Activated CD8-positive, alpha-beta memory T cell treated with anti-CD3 and anti-CD28 coated beads for 1 hour (primary cell): ENCODE results near the gene TBCEL.
"Not testable (repeated sequence)": the region's sequence is repeated elsewhere in the genome, so short reads cannot be mapped to it uniquely, and the experiment has no call there.

Experiments
- DNase-seq, 2 donors: peaks; one replicate each; pipeline ENCODE4 v3.0.0-alpha.2; 2020; ENCODE audit warnings: low read depth in 1 of 2; ENCODE audit errors: extremely low read depth in 1 of 2

Gene TBCEL

DNA sequence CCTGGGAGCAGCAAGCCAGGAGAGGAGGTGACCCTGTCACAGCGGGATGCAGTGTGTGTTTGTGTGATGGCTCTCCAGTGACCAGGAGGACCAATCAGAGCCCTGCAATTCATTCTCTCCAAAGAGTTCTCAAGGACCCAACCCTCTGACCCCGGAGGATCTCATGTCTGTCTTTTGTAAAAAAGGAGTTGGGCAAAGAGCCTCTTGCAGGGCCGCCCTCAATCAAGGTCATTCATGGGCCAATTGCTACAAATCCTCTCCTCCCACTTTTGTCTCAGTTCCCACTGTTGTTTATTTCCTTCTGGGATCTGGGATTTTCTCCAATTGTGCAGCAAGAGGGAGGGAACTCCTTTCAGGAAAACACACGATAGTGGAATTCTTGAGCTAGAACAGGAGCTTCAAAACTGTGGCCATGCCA is 81.2 kb downstream of the TBCEL start:
- no peak for DNase-seq

DNA sequence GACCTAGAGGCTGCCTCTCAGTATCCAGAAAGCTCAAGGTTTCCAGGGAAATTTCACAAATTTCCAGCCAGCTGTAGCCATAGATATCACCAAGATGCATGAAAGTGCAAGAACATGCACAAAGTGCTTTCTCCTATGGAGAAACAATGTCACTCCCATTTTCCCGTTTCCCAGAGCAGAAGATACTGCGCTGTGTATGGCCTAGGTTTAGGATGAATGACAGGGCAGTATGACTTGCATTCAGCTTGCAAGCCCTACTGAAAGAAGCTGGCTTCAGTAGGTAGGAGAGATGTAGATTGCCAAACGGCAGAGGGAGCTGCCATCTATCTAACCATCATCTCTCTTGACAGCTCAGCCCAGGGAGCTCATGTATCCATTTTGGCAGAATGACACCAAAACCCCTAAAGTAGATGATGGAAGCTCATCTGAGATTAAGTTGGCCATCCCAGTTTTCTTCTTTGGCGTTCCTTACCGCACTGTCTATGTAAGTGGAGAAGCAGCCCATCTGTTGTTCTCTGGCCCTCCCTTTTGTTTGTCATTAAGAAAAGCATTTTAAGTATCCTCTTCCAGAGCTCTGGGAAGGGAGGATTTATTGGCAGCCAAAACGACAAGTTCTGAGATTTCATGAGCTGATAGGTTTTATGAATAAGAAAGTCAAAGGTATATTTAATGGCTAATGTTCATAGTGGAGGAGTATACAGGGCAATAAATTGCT is 81.7 kb downstream of the TBCEL start:
- no peak for DNase-seq

DNA sequence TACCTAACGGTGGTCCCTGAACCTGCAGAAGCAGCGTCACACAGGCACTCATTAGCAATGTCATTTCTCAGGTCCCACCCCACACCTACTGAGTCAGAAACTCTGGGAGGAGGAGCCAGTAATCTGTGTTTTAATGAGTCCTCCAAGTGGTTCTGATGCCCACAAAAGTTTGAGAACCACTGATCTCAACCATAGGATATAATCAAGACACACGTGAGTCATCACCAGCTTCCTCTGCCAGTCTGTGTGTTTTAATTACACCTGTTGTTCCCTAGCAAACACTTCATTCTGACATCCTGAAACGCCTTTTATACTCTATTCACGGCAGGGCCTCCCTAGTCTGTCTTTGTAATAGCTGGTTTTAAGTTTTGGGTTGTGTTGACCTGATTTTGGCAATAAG is 82.9 kb downstream of the TBCEL start:
- no peak for DNase-seq

DNA sequence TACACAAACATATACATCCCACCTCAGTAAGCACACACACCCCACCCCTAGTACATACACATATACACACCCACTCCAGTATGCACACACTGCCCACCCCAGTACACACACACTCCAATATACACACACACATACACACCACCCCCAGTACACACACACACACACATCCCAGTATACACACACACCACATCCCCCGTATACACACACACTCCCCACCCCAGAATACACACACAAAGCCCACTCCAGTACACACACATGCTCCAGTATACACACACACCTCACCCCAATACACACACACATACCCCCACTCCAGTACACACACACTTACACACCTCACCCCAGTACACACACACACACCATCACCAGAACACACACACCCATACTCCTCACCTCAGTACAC is 84.5 kb downstream of the TBCEL start:
- DNase-seq = no peak

DNA sequence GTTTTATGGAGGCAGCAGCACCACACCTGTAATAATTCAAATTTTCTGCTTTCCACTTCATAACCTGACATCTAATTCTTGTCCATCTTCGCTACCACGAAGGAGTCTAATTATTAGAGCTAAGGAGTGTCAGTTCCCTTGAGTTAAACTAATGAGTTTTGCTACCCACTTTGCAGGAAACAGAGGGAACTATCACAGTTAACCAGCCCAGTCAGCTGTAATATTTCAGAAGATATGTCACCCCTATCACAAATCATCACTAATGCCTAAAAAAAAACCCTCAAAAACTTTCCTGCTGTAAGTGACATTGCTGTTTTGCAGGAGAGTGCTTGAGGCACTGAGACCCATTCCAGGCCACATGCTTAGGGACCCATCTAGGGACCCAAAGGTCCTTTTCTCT is 85.6 kb downstream of the TBCEL start:
- DNase-seq = no peak

DNA sequence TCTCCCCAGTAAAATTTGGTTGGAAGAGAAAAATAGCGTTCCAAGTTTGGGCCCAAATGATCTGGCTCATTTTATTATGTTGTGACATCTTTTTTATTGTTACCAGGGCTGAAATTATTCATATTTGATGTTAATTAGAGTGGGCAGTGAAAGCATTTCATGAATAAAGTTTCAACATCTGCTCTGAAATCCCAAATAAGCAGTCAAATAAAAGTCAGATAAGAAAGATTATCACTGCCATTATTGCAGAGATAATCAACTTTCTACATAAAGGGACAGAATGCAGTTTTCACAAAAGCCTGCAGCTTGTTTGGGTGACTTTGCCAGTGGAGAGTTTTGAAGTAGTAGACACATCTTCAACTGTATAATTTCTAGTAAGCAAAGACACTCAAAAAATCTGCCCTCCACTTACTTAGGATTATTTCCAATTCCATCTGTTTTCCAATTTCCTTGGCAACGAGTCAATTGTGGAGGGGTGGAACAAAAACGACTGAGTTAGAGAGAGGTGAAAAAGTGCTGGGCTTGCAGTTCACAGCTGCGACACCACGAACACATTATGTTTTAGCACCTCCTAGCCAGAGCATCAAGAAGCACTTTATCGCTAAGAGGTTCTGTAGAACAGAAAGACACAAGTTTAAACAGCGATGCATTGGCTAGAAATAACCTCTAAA is 86.1 kb downstream of the TBCEL start:
- no peak for DNase-seq

DNA sequence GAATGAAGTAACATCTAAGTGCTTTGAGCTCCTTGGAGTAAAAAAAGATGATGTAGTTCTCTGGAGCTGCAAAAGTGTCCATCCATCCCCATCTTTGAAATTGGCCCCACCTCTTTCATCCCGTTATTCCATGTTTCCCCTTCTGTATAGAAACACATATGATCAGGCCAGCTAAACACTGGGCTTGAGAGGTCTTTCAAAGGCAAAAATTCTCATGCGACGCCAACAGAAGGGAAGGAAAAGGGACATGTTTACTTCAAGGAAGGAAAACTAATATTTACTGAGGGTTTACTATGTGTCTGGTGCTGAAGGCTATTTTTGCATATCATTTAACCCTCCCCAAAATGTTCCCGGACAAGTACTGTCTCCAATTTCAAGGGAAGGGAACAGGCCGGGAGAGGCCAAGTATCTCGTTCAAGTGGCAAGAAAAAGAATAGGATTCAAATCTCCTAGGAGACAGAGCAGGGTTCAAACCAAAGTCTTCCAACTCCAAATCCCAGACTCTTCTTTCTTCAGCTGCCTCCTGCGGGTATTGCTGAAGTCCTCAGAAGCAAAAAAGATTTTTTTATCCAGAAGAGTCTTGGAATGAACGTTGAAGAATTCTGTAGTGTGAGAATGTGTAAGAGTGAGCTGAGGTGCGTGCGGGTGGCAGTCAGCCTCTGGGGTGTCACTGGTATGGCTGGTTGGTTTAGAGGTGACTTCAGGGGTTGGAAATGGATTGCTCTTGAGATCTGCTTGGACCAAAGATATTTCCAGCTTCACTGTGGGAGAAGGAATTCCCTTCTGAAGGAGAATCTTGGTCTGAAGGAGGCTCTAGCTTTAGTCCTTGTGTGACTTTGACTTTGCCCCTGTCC is 87.2 kb downstream of the TBCEL start:
- DNase-seq = no peak

DNA sequence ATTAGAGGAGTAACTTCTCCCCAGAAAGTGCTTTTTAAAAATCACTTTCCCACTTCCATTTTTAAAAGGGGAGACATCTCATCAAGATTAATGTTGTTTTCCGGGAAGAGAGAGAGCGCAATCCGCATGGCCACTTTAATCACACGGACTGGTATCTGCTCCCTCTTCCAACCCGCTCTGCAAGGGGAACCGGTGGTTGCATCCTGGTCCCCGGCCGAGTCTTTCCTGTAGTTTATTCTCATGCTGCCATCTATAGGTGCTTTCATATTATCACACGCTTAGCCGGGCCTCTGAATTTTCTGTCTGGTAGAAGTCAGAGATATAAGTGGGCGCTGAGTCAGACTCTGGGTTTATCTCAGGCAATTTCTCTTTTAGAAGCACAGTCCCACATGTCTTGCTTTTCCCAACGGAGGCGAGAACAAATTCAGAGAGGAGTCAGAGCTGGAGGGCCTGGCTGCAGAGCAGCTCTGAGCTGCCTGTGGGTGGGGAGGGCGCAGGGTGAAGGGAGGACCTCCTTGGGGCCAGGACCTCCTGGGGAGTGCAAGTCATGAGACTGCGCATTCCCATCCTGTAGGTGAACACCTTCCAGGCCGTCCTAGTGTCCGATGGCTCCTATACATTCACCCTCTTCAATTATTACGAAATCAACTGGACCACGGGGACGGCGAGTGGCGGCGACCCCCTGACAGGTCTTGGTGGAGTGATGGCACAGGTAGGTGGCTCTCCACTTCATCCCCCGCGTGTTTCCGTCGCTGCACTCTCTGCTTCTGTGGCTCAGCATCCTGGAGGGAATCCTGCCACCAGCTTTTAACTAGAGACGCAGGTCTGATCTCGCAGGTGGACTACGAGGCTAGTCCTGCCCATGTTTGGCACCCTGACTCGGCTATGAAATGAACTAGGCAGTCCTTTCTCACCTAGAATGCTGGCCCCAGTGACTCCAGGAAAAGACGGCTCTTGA is 88.9 kb downstream of the TBCEL start:
- no peak for DNase-seq

DNA sequence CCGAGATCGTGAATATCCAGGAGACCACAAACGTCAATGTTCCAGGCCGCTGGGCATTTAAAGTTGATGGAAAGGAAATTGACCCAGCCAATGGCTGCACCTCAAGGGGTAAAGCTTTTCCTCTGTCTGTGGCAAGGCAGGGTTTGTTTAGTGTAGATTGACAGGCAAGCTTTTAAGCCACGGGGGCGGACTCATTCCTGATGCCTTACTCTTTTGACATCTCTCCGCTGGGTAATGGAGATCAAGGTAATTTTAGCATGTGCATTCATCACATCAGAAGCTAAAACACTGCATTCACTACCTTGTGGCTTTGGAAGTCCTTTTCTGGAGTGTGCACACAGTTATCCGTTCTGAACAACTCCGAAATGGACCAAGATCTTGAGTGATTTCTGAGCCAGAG is 89.7 kb downstream of the TBCEL start:
- no peak for DNase-seq

DNA sequence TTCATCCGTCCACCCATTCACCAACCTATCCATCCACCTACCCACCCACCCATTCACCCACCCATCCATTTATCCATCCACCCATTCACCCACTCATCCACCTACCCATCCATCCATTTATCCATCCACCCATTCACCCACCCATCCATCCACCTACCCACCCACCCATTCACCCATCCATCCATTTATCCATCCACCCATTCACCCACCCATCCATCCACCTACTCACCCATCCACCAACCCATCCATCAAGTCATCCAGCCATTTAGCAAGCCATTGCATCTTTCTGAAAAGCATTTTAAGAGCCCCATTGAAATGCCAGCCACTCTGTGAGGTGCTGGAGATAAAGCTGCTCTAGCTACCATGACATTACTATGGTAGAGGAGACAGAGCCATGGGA is 91.1 kb downstream of the TBCEL start:
- DNase-seq = not testable (repeated sequence)

DNA sequence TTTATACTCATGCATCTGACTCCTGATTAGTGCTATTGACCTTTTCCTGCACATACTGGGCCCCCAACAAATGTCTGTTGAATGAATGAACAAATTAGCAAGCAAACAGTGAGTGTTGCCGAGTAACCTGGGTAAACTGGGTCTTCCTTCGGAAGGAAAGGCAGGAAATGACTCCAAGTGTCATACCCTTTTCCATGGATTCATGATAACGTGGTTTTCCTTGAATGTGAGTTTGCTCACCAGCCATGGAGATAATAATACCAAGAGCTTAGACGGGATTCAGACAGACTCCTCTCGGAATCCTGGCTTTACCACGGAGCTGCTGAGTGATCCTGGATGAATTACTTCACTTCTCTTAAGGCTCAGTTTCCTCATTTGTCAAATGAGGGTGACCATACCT is 93.9 kb downstream of the TBCEL start:
- no peak for DNase-seq

DNA sequence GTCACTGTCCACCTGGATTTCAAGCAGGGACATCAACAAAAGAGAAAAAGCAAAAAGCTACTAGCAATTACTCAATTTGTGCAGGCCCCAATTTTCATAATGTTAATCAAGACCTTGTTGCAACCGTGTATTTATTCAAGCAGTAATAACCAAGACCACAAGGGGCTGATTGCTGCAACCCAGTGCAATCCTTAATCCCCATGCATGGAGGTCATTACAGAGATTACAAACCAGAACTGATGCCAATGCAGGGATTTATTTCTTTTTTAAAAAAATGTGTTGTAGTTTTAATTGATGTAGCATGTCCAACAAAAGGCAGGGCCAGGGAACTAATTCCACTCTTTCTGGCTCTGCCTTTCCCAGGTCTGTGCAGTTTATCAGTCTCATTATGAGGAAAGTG is 95.5 kb downstream of the TBCEL start:
- DNase-seq = no peak

DNA sequence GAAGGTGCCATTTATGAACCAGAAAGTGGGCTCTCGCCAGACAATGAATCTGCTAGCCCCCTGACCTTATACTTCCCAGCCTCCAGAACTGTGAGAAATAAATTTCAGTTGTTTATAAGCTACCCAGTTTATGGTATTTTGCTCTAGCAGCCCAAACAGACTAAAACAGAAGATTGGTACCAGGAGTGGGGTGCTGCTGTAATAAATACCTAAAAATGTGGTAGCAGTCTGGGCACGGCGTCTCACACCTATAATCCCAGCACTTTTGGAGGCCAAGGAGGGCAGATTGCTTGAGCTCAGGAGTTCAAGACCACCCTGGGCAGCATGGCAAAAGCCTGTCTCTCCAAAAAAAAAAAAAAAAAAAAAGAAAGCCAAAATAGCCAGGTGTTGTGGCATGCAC is 98.4 kb downstream of the TBCEL start:
- no peak for DNase-seq

DNA sequence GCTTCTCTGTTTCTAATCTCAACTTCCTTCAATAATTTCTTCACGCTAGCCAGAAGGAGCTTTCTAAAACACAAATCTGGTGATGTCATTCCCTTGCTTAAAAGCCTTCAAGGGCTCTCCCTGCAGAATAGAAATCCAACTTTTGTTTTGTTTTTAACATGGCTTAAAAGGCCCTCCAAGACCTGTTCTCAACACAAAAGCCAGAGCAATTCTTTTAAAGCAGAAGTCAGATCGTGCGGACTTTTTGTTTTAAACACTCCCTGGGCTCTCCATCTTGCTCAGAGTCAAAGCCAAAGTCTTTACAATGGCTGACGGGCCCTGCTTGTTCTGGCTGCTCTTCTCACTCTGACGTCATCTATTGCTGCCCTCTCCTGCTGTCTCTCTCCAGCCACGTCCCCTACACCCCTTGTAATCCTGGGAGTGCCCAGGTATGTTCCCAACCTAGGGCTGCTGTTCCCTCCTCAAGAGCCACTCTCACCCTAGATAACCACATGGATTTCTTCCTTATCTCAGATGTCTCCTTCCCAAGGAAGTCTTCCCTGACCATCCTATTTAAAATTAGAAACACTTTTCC is 99.7 kb downstream of the TBCEL start:
- no peak for DNase-seq

DNA sequence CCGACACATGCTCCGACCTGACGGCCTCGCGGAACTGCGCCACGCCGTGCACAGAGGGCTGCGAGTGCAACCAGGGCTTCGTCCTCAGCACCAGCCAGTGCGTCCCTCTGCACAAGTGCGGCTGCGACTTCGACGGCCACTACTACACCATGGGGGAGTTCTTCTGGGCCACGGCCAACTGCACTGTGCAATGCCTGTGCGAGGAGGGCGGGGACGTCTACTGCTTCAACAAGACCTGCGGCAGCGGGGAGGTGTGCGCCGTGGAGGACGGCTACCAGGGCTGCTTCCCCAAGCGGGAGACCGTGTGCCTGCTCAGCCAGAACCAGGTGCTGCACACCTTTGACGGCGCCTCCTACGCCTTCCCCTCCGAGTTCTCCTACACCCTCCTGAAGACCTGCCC is 103.9 kb downstream of the TBCEL start:
- DNase-seq = no peak

DNA sequence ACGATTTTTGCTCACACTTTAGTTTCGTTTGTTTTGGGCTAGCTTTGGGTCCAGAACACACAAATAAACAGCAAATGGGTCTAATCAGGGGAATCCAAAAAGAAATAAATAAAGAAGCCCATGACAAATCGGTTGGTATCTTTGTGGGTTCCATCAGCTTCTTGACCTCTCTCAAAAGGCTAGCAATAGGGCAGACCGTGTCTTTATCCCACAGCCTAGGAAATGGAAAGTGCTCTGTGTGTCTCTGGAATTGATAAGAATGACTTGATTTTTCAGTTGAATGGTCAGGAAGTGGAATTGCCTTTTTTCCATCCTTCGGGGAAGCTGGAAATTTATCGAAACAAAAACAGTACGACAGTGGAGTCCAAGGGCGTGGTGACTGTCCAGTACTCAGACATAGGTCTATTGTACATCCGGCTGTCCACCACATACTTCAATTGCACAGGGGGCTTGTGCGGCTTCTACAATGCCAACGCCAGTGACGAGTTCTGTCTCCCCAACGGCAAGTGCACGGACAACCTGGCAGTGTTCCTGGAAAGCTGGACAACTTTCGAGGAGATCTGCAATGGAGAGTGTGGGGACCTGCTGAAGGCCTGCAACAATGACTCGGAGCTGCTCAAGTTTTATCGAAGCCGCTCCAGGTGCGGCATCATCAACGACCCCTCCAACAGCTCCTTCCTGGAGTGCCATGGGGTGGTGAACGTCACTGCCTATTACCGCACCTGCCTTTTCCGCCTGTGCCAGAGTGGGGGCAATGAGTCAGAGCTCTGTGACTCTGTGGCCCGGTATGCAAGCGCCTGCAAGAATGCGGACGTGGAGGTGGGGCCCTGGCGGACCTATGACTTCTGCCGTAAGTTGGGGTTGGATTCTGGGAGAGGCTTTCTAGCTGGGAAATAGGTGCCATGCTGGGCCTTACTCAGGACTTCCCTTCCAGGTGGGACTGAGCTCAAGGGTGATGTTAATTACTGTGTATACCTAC is 105.7 kb downstream of the TBCEL start:
- DNase-seq = no peak

DNA sequence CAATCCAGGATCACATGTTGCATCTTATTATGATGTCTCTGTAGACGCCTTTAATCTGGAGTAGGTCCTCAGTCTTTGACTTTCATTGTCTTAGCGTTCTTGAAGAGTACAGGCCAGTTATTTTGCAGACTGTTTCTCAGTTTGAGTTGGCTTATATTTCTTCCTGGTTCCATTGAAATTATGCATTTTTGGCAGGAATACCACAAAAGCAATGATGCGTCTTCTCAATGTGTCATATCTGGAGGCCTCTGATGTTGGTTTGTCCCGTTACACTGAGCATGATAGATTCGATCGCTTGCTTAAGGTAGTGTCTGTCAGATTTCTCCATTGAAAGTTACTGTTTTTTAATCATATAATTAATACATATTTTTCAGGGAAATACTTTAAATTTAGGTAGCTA is 107.8 kb downstream of the TBCEL start:
- no peak for DNase-seq

DNA sequence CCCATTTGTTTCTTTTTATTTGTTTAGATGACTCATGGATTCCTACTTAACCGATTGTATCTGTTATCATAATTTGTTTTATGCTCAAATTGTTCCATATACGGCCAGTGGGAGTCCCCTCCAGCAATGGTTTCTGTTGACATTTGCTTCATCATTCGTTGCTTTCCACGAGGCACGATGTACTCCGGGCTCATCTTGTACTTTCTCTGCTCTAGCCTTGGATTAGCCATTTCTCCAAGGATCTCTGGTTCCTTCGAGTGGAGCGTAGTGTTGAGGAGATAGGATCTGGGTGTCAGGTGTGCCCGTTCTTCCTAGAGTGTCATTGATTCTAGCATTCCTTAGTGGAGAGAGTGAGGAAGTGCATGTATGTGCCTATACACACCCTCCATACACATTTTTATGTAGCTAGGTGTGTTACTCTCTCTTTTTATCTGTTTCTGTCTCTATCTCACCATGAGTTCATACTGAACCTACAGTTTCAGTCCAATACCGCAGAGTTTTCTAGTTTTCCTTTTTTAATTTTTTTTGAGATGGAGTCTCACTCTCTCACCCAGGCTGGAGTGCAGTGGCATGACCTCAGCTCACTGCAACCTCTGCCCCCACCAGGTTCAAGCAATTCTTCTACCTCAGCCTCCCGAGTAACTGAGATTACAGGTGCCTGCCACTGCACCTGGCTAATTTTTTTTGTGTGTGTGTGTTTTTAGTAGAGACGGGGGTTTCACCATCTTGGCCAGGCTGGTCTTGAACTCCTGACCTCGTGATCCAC is 108.5 kb downstream of the TBCEL start:
- DNase-seq = no peak
